Ascending aorta (tissue), 2 donors: Measurements from ENCODE around the gene XKR7. TPM values are rescaled to one million over a fixed set of nuclear protein-coding genes. Genes with fewer than 3 reads are reported as not detected.

Experiments used
- DNase-seq, 2 donors: peaks; one replicate each; pipeline ENCODE4 v3.0.0-alpha.2; 2019; ENCODE audit warnings: low spot score in 2 of 2
- H3K27ac ChIP-seq, 2 donors: fragments of 200-600 bp; sonication (generic); one replicate each; pipeline ENCODE4 v1.5.1; 2016 to 2017; ENCODE audit warnings: mild to moderate bottlenecking in 1 of 2
- H3K27me3 ChIP-seq: fragments of 200-600 bp; sonication (generic); one replicate; pipeline ENCODE4 v1.5.1; 2017
- H3K36me3 ChIP-seq, 2 donors: fragments of 200-600 bp; sonication (generic); one replicate each; pipeline ENCODE4 v1.5.1; 2016
- H3K4me1 ChIP-seq, 2 donors: fragments of 200-600 bp; sonication (generic); one replicate each; pipeline ENCODE4 v1.5.1; 2016 to 2017; ENCODE audit warnings: mild to moderate bottlenecking in 1 of 2
- H3K4me3 ChIP-seq, 2 donors: fragments of 200-600 bp; sonication (generic); one replicate each; pipeline ENCODE4 v1.5.1; 2016 to 2017; ENCODE audit warnings: mild to moderate bottlenecking in 1 of 2
- H3K9me3 ChIP-seq, 2 donors: fragments of 200-600 bp; sonication (generic); one replicate each; pipeline ENCODE4 v1.5.1; 2016
- CTCF ChIP-seq, 3 experiments: fragments of 200-600 bp in 2 of 3; fragments of 450-650 bp in 1 of 3; sonication (generic) in 2 of 3; IDR thresholded peaks; one replicate each; pipeline ENCODE4 v1.5.1; 2016 to 2019; ENCODE audit warnings: antibody characterized with exemption in 3 of 3, mild to moderate bottlenecking in 1 of 3, moderate library complexity in 1 of 3
- intact Hi-C: fragments of 100-400 bp; cut with DNase I; formaldehyde crosslinking; loops from one replicate; pipeline ENCODE4 v1.15.1; 2023
- total RNA-seq: library from RNA; depleted of rRNA; stranded (reverse); fragments of >200 nt; gene quantifications from one replicate; pipeline ENCODE4 v1.1.0, GENCODE V29; 2016

Gene XKR7
- total RNA-seq, 1 donor from 2014 or later = not detected

GRCh38 chr20:31948008-31948407 is 19.9 kb upstream of the XKR7 start:
- H3K36me3 ChIP-seq = peaks cover 41 to 53% of the 10 kb centered on the region in 2 donors
- H3K27me3 ChIP-seq = no peaks in the 10 kb centered on the region
- intact Hi-C loops = no loop called here
- TF ChIP-seq CTCF (IDR thresholded peaks at IDR 0.05) = no peak
- H3K4me3 ChIP-seq = no peak overlapping the region
- no peak overlapping the region for H3K27ac ChIP-seq
- no peak for DNase-seq
- no peaks in the 10 kb centered on the region for H3K9me3 ChIP-seq
- H3K4me1 ChIP-seq = peaks cover 8 to 12% of the 10 kb centered on the region in 2 donors

- Histone ChIP-seq H3K27me3 (no peaks in the 10 kb centered on the region), H3K9me3 (no peaks in the 10 kb centered on the region), H3K4me1 (peaks cover 8 to 12% of the 10 kb centered on the region in 2 donors), H3K27ac (no peak overlapping the region), H3K36me3 (peaks cover 37 to 45% of the 10 kb centered on the region in 2 donors), H3K4me3 (no peak overlapping the region)
- DNase-seq = no peak
- TF ChIP-seq CTCF (IDR thresholded peaks at IDR 0.05) = no peak
- intact Hi-C loops = loop anchor here (5.0 kb wide), 2 partner anchors 78 to 213 kb away; partner anchors contain the start of genes DUSP15, TPX2 and TTLL9
Measured at GRCh38 chr20:31949877-31950646, 17.9 kb upstream of the XKR7 start.

GRCh38 chr20:31951203-31951529 is 16.8 kb upstream of the XKR7 start:
- intact Hi-C loops = loop anchor here (5.0 kb wide), 2 partner anchors 79 to 214 kb away; partner anchors contain the start of genes DUSP15, TPX2 and TTLL9
- H3K27ac ChIP-seq = peak overlapping the region; percentile 77 to 81
- peaks cover 8 to 12% of the 10 kb centered on the region in 2 donors for H3K4me1 ChIP-seq
- no peaks in the 10 kb centered on the region for H3K9me3 ChIP-seq
- DNase-seq = no peak
- H3K4me3 ChIP-seq = peak overlapping the region; percentile 95 to 100
- no peak for TF ChIP-seq CTCF (IDR thresholded peaks at IDR 0.05)
- no peaks in the 10 kb centered on the region for H3K27me3 ChIP-seq
- peaks cover 26 to 34% of the 10 kb centered on the region in 2 donors for H3K36me3 ChIP-seq

GRCh38 chr20:31951530-31952453 is 16.2 kb upstream of the XKR7 start, which contains the start of gene PDRG1:
Gene PDRG1, minus strand, starts transcription at chr20:31952046. Its CDS starts 85 bp downstream, at chr20:31951961.
- peaks cover 20 to 27% of the 10 kb centered on the region in 2 donors for H3K36me3 ChIP-seq
- DNase-seq = peak; percentile 79 to 97
- intact Hi-C loops = loop anchor here (1.0 to 5.0 kb wide), 5 partner anchors 79 to 214 kb away; partner anchors contain the start of genes DUSP15, TPX2 and TTLL9
- H3K4me3 ChIP-seq = peak within 1 kb of the TSS; percentile 95 to 100
- no peaks in the 10 kb centered on the region for H3K27me3 ChIP-seq
- H3K27ac ChIP-seq = peak within 1 kb of the TSS; percentile 77 to 81
- peaks cover 8 to 12% of the 10 kb centered on the region in 2 donors for H3K4me1 ChIP-seq
- TF ChIP-seq CTCF (IDR thresholded peaks at IDR 0.05) = peak; percentile 91 to 96 (median 94)
- no peaks in the 10 kb centered on the region for H3K9me3 ChIP-seq

GRCh38 chr20:31953556-31954148 is 14.3 kb upstream of the XKR7 start:
- no peak for DNase-seq
- intact Hi-C loops = loop anchor here (2.0 to 5.0 kb wide), 3 partner anchors 77 to 216 kb away; partner anchors contain the start of genes DUSP15, TPX2 and TTLL9
- Histone ChIP-seq H3K27me3 (no peaks in the 10 kb centered on the region), H3K4me3 (no peak overlapping the region), H3K36me3 (peaks cover 1 to 9% of the 10 kb centered on the region in 2 donors), H3K4me1 (peaks cover 8 to 12% of the 10 kb centered on the region in 2 donors), H3K9me3 (no peaks in the 10 kb centered on the region), H3K27ac (no peak overlapping the region)
- no peak for TF ChIP-seq CTCF (IDR thresholded peaks at IDR 0.05)
